Spleen (tissue), 11 donors: ENCODE data around the gene ADAD2. TPM values are rescaled to one million over a fixed set of nuclear protein-coding genes. Genes with fewer than 3 reads are reported as not detected.
"Not testable (repeated sequence)": the region's sequence is repeated elsewhere in the genome, so short reads cannot be mapped to it uniquely, and the experiment has no call there.

ENCODE experiments used
- DNase-seq: peaks from one replicate; pipeline ENCODE4 v3.0.0-alpha.2; 2020
- H3K27ac ChIP-seq, 8 donors: fragments of 200-600 bp; sonication (generic) in 7 of 8; 1 replicate in 4 of 8; 2 replicates in 4 of 8; pipeline versions ENCODE4 v1.5.0 to v1.8.0; 2016 to 2021; ENCODE audit warnings: inconsistent platforms in 4 of 8, mild to moderate bottlenecking in 4 of 8, moderate library complexity in 1 of 8
- H3K27me3 ChIP-seq, 7 donors: fragments of 200-600 bp; sonication (generic) in 6 of 7; replicated peaks in 1 of 7; 1 replicate in 4 of 7; 2 replicates in 3 of 7; pipeline versions ENCODE4 v1.5.0 to v1.8.0; 2016 to 2021; ENCODE audit warnings: inconsistent platforms in 3 of 7, mild to moderate bottlenecking in 1 of 7
- H3K36me3 ChIP-seq, 6 donors: fragments of 200-600 bp; sonication (generic) in 5 of 6; 1 replicate in 4 of 6; 2 replicates in 2 of 6; pipeline versions ENCODE4 v1.5.0 to v1.8.0; 2016 to 2021; ENCODE audit warnings: inconsistent platforms in 2 of 6
- H3K4me1 ChIP-seq, 6 donors: fragments of 200-600 bp; sonication (generic) in 5 of 6; 1 replicate in 3 of 6; 2 replicates in 3 of 6; pipeline versions ENCODE4 v1.5.0 to v1.8.0; 2016 to 2021; ENCODE audit warnings: inconsistent platforms in 3 of 6
- H3K4me3 ChIP-seq, 8 donors: fragments of 200-600 bp; sonication (generic) in 7 of 8; 1 replicate in 4 of 8; 2 replicates in 4 of 8; pipeline versions ENCODE4 v1.5.0 to v1.8.0; 2016 to 2021; ENCODE audit warnings: inconsistent platforms in 4 of 8, mild to moderate bottlenecking in 4 of 8, moderate library complexity in 2 of 8
- H3K9me3 ChIP-seq, 8 donors: fragments of 200-600 bp; sonication (generic) in 7 of 8; 1 replicate in 4 of 8; 2 replicates in 4 of 8; pipeline versions ENCODE4 v1.5.0 to v1.8.0; 2016 to 2021; ENCODE audit warnings: inconsistent platforms in 4 of 8
- POLR2A ChIP-seq, 3 donors: fragments of 450-650 bp; IDR thresholded peaks; one replicate each; pipeline ENCODE4 v1.5.1; 2017; ENCODE audit warnings: antibody characterized with exemption in 3 of 3, mild to moderate bottlenecking in 1 of 3
- POLR2AphosphoS5 ChIP-seq, 3 donors: sonication (generic); formaldehyde crosslinking; IDR thresholded peaks; one replicate each; pipeline ENCODE4 v1.5.1; 2017; ENCODE audit warnings: antibody characterized with exemption in 3 of 3
- WGBS, 5 donors: extraction: QIAGEN DNeasy Blood & Tissue Kit in 3 of 5; methylation state at CpG; one replicate each; pipeline versions ENCODE4 v1.1.5 to v1.1.7; 2013 to 2018; 5-methylcytosine and 5-hydroxymethylcytosine counted together
- intact Hi-C: fragments of 100-400 bp; cut with DNase I; formaldehyde crosslinking; loops from one replicate; pipeline ENCODE4 v1.15.0; 2023; ENCODE audit warnings: low total_unique reads
- polyA plus RNA-seq, 3 donors: library from polyadenylated mRNA; stranded (reverse); fragments of 200-250 nt; gene quantifications; one replicate each; pipeline ENCODE4 v1.2.1, GENCODE V29; 2013
- total RNA-seq, 7 donors: library from RNA; depleted of rRNA in 3 of 7; stranded (reverse); fragments of >200 nt in 3 of 7; fragmentation: NEBNext Ultra II Directional in 4 of 7; extraction: Animal tissue kit (Norgen Biotek cat#: 25700) in 4 of 7; gene quantifications; one replicate each; pipeline versions ENCODE4 v1.1.0 to v1.2.1, GENCODE V29; 2016 to 2021
- TF ChIP-seq, protein P1 (sequence below), 11 experiments: fragments of 200-600 bp in 7 of 11; fragments of 450-650 bp in 4 of 11; sonication (generic) in 4 of 11; IDR thresholded peaks in 8 of 11; conservative IDR thresholded peaks in 3 of 11; 1 replicate in 7 of 11; 2 replicates in 4 of 11; pipeline versions ENCODE4 v1.4.0 to v1.8.0; 2016 to 2021; ENCODE audit warnings: antibody characterized with exemption in 11 of 11, inconsistent platforms in 4 of 11, mild to moderate bottlenecking in 1 of 11
- donor health status: healthy with polysubstance abuse.
- donor health status: DM: no; HTN: no; CAD: no; lungs with moderate emphysema.
- donor health status: DM: no; HTN: no; CAD: no.
- donor health status: Bipolar disorder and iron deficiency.
- donor health status: healthy.
- donor health status: DM: no; HTN: no; CAD: no.
- donor health status: DM: yes; HTN: yes; CAD: no.

ADAD2 gene
- total and polyA plus RNA-seq, 10 donors: 2.5 to 86.5 (median 7.0) TPM

GRCh38 chr16:84214451-84215066 lies 23.6 kb downstream of the ADAD2 start:
- TF ChIP-seq POLR2AphosphoS5 (IDR thresholded peaks at IDR 0.05) (no peak), POLR2A (IDR thresholded peaks at IDR 0.05) (no peak)
- TF ChIP-seq, protein P1, sequence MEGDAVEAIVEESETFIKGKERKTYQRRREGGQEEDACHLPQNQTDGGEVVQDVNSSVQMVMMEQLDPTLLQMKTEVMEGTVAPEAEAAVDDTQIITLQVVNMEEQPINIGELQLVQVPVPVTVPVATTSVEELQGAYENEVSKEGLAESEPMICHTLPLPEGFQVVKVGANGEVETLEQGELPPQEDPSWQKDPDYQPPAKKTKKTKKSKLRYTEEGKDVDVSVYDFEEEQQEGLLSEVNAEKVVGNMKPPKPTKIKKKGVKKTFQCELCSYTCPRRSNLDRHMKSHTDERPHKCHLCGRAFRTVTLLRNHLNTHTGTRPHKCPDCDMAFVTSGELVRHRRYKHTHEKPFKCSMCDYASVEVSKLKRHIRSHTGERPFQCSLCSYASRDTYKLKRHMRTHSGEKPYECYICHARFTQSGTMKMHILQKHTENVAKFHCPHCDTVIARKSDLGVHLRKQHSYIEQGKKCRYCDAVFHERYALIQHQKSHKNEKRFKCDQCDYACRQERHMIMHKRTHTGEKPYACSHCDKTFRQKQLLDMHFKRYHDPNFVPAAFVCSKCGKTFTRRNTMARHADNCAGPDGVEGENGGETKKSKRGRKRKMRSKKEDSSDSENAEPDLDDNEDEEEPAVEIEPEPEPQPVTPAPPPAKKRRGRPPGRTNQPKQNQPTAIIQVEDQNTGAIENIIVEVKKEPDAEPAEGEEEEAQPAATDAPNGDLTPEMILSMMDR (IDR thresholded peaks at IDR 0.05 in 8 of 11, conservative IDR thresholded peaks at IDR 0.05 in 3 of 11): no peak

DNA sequence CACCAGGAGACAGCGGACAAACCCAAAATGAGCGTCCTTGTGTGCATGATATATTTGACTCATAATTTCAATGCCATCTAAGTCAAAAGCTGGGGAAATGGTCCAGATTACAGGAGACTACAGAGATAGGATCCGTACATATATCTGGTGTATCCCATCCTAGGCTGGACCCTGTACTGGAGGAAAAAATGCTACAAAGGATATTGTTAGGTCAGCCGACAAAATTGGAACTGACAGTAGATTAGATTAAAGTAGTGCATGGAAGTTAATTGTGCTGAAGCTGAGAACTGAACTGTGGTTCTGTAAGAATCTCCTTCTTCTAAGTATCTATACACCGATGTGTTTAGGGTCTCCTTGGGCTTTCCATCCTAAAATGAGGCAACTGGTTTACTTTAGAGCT lies 24.6 kb downstream of the ADAD2 start:
- H3K9me3 ChIP-seq: no peaks in the 10 kb centered on the region
- no peak for DNase-seq
- H3K27me3 ChIP-seq: no peaks in the 10 kb centered on the region
- 87 to 92% (median 88%) methylated on average over 5 of the region's 5 CpGs for WGBS, 5 donors
- no peaks in the 10 kb centered on the region for H3K36me3 ChIP-seq
- no peak for TF ChIP-seq POLR2A (IDR thresholded peaks at IDR 0.05)
- TF ChIP-seq, protein P1 (IDR thresholded peaks at IDR 0.05 in 8 of 11, conservative IDR thresholded peaks at IDR 0.05 in 3 of 11): no peak
- no peak for TF ChIP-seq POLR2AphosphoS5 (IDR thresholded peaks at IDR 0.05)
- no peak overlapping the region for H3K27ac ChIP-seq
- intact Hi-C loops: no loop called here
- H3K4me1 ChIP-seq: no peaks in the 10 kb centered on the region
- no peak overlapping the region for H3K4me3 ChIP-seq

More at GRCh38 chr16:84214451-84215066, 23.6 kb downstream of the ADAD2 start:
- intact Hi-C loops: no loop called here
- H3K27me3 ChIP-seq: no peaks in the 10 kb centered on the region
- H3K4me1 ChIP-seq: no peaks in the 10 kb centered on the region
- H3K27ac ChIP-seq: no peak overlapping the region
- DNase-seq: no peak
- H3K4me3 ChIP-seq: no peak overlapping the region
- H3K36me3 ChIP-seq: no peaks in the 10 kb centered on the region
- WGBS, 5 donors: 72 to 86% (median 80%) methylated on average over 14 to 15 of the region's 15 CpGs
- H3K9me3 ChIP-seq: no peaks in the 10 kb centered on the region

DNA sequence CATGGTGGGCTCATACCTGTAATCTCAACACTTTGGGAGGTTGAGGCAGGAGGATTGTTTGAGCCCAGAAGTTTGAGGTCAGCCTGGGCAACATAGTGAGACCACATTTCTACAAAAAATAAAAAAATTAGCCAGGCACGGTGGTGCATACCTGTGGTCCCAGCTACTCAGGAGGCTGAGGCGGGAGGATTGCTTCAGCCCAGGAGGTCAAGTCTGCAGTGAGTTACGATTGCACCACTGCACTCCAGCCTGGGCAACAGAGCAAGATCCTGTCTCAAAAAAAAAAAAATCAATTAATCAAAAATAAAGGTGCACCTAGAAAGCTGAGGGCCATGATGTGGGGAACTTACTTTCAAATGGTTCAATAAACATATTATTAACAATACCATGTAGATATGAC lies 25.2 kb downstream of the ADAD2 start:
- H3K4me1 ChIP-seq, DNase-seq, H3K36me3 ChIP-seq, H3K4me3 ChIP-seq, H3K27ac ChIP-seq, intact Hi-C loops, H3K27me3 ChIP-seq, H3K9me3 ChIP-seq: not testable (repeated sequence)
- WGBS, 5 donors: 84 to 96% (median 91%) methylated on average over 3 of the region's 3 CpGs

GRCh38 chr16:84218176-84218823 lies 27.3 kb downstream of the ADAD2 start:
- TF ChIP-seq POLR2A (IDR thresholded peaks at IDR 0.05) (no peak), POLR2AphosphoS5 (IDR thresholded peaks at IDR 0.05) (no peak)
- TF ChIP-seq, protein P1 (IDR thresholded peaks at IDR 0.05 in 8 of 11, conservative IDR thresholded peaks at IDR 0.05 in 3 of 11): no peak
- WGBS, 5 donors: 82 to 91% (median 86%) methylated on average over 17 of the region's 17 CpGs
- intact Hi-C loops: no loop called here

More at GRCh38 chr16:84218176-84218823, 27.3 kb downstream of the ADAD2 start:
- Histone ChIP-seq H3K27me3 (peaks cover 0 to 5% (median 0%) of the 10 kb centered on the region in 7 donors), H3K4me3 (no peak overlapping the region), H3K4me1 (no peaks in the 10 kb centered on the region), H3K27ac (no peak overlapping the region), H3K36me3 (no peaks in the 10 kb centered on the region), H3K9me3 (no peaks in the 10 kb centered on the region)
- DNase-seq: no peak
